H1 (cell line): Measurements from ENCODE around the gene ZKSCAN1. TPM values are rescaled to one million over a fixed set of nuclear protein-coding genes. Genes with fewer than 3 reads are reported as not detected.

Source experiments
- CBX8 ChIP-seq: fragments of 300-800, 300-1000 bp; sonication (generic); IDR thresholded peaks from 2 replicates; pipeline ENCODE4 v1.7.1; 2016; ENCODE audit warnings: low read depth, low read length, borderline replicate concordance
- EZH2 ChIP-seq: fragments of 200-600 bp; sonication (generic); IDR thresholded peaks from 2 replicates; pipeline ENCODE4 v1.7.1; 2012; ENCODE audit warnings: low read depth, mild to moderate bottlenecking, moderate library complexity, low read length, inconsistent platforms; ENCODE audit not compliant: severe bottlenecking
- RFX5 ChIP-seq: IDR thresholded peaks from 2 replicates; pipeline ENCODE4 v1.6.1; 2011; ENCODE audit warnings: low read depth, low read length, improper control_type of control experiment, borderline replicate concordance
- ZNF274 ChIP-seq: IDR thresholded peaks from 2 replicates; pipeline ENCODE4 v1.7.0; 2012; ENCODE audit warnings: low read length, borderline replicate concordance; ENCODE audit errors: extremely low read depth
- polyA plus RNA-seq, 7 experiments: library from polyadenylated mRNA; depleted of rRNA in 3 of 7; stranded (reverse) in 5 of 7; unstranded in 2 of 7; fragments of >200 nt in 5 of 7; fragments of 200-250 nt in 2 of 7; gene quantifications; 1 replicate in 5 of 7; 2 replicates in 1 of 7; 4 replicates in 1 of 7; pipeline versions ENCODE4 v1.2.1 to v1.2.3, GENCODE V29; 2011 to 2013; ENCODE audit warnings: missing spikeins in 2 of 7, mixed read lengths in 2 of 7
- total RNA-seq: library from RNA; stranded (reverse); fragmentation: NEBNext Ultra II Directional; extraction: Animal tissue kit (Norgen Biotek cat#: 25700); gene quantifications from 2 replicates; pipeline ENCODE4 v1.2.1, GENCODE V29; 2021

The ZKSCAN1 gene
- total and polyA plus RNA-seq, 2 of the 8 experiments (the other 6 are each of a cell fraction or from before 2014, with no cell fraction given): 8.2 to 40.6 TPM

GRCh38 chr7:100085515-100085914 lies 70.1 kb downstream of the ZKSCAN1 start (continued):
- no peak for TF ChIP-seq EZH2
- no peak for TF ChIP-seq RFX5
- TF ChIP-seq CBX8: no peak
- TF ChIP-seq ZNF274: no peak
